ENCODE measurements around the gene SMPD2. TPM values are rescaled to one million over a fixed set of nuclear protein-coding genes. Genes with fewer than 3 reads are reported as not detected.

Gene SMPD2
- total RNA-seq, 1 donor from 2014 or later = 13.7 TPM

DNA sequence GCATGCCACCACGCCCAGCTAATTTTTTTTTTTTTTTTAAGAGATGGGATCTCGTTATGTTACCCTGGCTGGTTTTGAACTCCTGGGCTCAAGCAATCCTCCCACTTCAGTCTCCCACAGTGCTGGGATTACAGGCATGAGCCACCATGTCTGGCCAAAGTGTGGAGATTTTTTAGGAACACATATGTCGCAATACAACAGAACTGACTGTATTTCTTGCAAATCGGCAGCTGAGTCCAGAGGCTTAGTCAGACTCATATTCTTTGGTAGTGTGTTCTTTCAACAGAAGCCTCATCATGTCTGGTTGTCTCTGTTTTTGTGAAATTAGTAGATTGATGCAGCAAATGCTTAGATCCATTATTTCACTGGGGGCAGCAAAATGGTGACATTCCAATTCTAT, 34.3 kb upstream of the SMPD2 start:
- ATAC-seq (peak in 1 of 2 donors; percentile 24), DNase-seq (no peak)
- H3K27ac ChIP-seq = no peak overlapping the region
- H3K27me3 ChIP-seq (ENCODE audit: low read depth) = no peaks in the 10 kb centered on the region
- TF ChIP-seq CTCF (IDR thresholded peaks at IDR 0.05) = no peak
- H3K4me1 ChIP-seq = no peaks in the 10 kb centered on the region
- no peaks in the 10 kb centered on the region for H3K9me3 ChIP-seq
- H3K36me3 ChIP-seq = no peaks in the 10 kb centered on the region
- intact Hi-C loops (cut with DNase I) = no loop called here
- H3K4me3 ChIP-seq = no peak overlapping the region

DNA sequence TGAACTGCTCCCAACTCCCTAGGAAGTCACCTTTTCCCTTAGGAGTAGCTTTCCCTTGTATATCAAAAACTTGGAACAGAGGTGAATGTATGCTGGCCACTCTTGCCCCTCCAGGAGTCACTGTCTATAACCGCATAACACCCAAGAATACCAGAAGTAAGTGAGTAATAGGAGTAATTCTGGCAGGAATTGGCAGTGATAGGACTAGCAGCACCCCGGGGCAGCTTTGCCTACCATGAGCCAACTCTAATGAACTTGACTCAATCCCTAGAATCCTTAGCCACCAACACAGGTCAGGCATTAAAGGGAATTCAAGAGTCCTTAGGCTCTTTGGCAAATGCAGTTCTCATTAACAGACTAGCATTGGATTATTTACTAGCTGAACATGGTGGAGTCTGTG, 29.5 kb upstream of the SMPD2 start:
- ATAC-seq = no peak
- H3K4me1 ChIP-seq = no peaks in the 10 kb centered on the region
- DNase-seq = no peak

DNA sequence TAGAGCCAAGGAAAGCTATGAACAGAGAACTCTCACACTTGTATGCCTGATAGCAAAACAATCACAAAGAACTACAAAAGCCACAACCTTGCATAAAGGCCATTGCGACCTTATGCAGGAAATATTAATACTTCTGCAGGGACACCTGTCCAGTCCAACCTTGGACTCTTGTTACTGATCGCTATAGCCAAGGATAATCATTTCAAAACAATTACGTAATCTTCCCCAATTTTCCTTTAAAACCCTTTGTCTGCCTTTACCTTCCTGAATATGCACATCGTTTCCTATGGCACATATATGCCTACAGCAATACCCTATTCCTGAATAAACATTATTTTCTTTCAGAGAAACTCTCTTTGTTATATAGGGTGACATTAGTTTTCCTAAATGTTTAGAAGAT, 22.9 kb upstream of the SMPD2 start:
- intact Hi-C loops (cut with DNase I) = no loop called here
- peaks cover 4% of the 10 kb centered on the region for H3K9me3 ChIP-seq
- no peak overlapping the region for H3K4me3 ChIP-seq
- H3K27me3 ChIP-seq (ENCODE audit: low read depth) = no peaks in the 10 kb centered on the region
- no peak overlapping the region for H3K27ac ChIP-seq
- DNase-seq = no peak
- TF ChIP-seq CTCF (IDR thresholded peaks at IDR 0.05) = no peak
- ATAC-seq = no peak
- H3K36me3 ChIP-seq = no peaks in the 10 kb centered on the region
- no peaks in the 10 kb centered on the region for H3K4me1 ChIP-seq

More for the DNA sequence above, 29.5 kb upstream of the SMPD2 start:
- peaks cover 4% of the 10 kb centered on the region for H3K9me3 ChIP-seq
- H3K4me3 ChIP-seq = no peak overlapping the region
- H3K27ac ChIP-seq = no peak overlapping the region
- no peak for TF ChIP-seq CTCF (IDR thresholded peaks at IDR 0.05)
- H3K36me3 ChIP-seq = no peaks in the 10 kb centered on the region
- no peaks in the 10 kb centered on the region for H3K27me3 ChIP-seq (ENCODE audit: low read depth)
- intact Hi-C loops (cut with DNase I) = no loop called here

GRCh38 chr6:109420751-109421150, 19.8 kb upstream of the SMPD2 start:
- no peaks in the 10 kb centered on the region for H3K36me3 ChIP-seq
- H3K9me3 ChIP-seq = no peaks in the 10 kb centered on the region
- no peaks in the 10 kb centered on the region for H3K27me3 ChIP-seq (ENCODE audit: low read depth)
- DNase-seq (no peak), ATAC-seq (no peak)
- TF ChIP-seq CTCF (IDR thresholded peaks at IDR 0.05) = no peak
- H3K4me1 ChIP-seq = no peaks in the 10 kb centered on the region
- intact Hi-C loops (cut with DNase I) = no loop called here
- H3K27ac ChIP-seq = no peak overlapping the region
- no peak overlapping the region for H3K4me3 ChIP-seq

- DNase-seq = no peak
- ATAC-seq = no peak
- Histone ChIP-seq H3K36me3 (no peaks in the 10 kb centered on the region), H3K27ac (no peak overlapping the region), H3K27me3 (ENCODE audit: low read depth) (no peaks in the 10 kb centered on the region), H3K4me1 (no peaks in the 10 kb centered on the region), H3K4me3 (no peak overlapping the region), H3K9me3 (no peaks in the 10 kb centered on the region)
- no peak for TF ChIP-seq CTCF (IDR thresholded peaks at IDR 0.05)
- intact Hi-C loops (cut with DNase I) = no loop called here
These were observed 19.3 kb upstream of the SMPD2 start for GRCh38 chr6:109421184-109421583.

DNA sequence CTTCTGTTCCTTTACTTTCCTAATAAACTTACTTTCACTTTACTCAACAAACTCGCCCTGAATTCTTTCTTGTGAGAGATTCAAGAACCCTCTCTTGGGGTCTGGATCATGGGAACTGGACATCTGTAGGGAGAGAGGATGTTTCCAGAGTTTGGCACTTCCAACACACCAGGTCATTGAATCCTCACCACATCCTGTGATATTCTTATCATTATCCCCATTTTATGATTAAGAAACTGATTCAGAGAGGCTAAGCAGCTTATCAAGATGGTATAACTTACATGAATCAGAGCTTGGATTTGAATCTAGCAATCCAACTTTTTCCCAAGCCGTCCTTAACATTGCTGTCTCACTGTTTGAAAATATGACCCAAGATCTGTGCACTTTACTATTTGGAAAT, 15.6 kb upstream of the SMPD2 start:
- intact Hi-C loops (cut with DNase I) = no loop called here

More for the DNA sequence above, 15.6 kb upstream of the SMPD2 start:
- no peaks in the 10 kb centered on the region for H3K9me3 ChIP-seq
- TF ChIP-seq CTCF (IDR thresholded peaks at IDR 0.05) = no peak
- H3K4me1 ChIP-seq = peaks cover 9% of the 10 kb centered on the region
- H3K36me3 ChIP-seq = no peaks in the 10 kb centered on the region
- no peak overlapping the region for H3K27ac ChIP-seq
- DNase-seq (no peak), ATAC-seq (no peak)
- no peaks in the 10 kb centered on the region for H3K27me3 ChIP-seq (ENCODE audit: low read depth)
- no peak overlapping the region for H3K4me3 ChIP-seq
